Tibial nerve (tissue), 4 donors: ENCODE results near the gene GRID1.

ENCODE experiments used
- CTCF ChIP-seq, 5 experiments: fragments of 200-600 bp in 3 of 5; fragments of 450-650 bp in 2 of 5; sonication (generic) in 3 of 5; IDR thresholded peaks; one replicate each; pipeline ENCODE4 v1.5.1; 2016 to 2019; ENCODE audit warnings: antibody characterized with exemption in 5 of 5, mild to moderate bottlenecking in 3 of 5, moderate library complexity in 2 of 5
- EP300 ChIP-seq, 2 donors: sonication (generic); formaldehyde crosslinking; IDR thresholded peaks; one replicate each; pipeline ENCODE4 v1.6.1; 2017; ENCODE audit warnings: antibody characterized with exemption in 2 of 2, mild to moderate bottlenecking in 1 of 2
- POLR2A ChIP-seq, 2 donors: fragments of 450-650 bp; IDR thresholded peaks; one replicate each; pipeline ENCODE4 v1.6.1; 2017; ENCODE audit warnings: antibody characterized with exemption in 2 of 2, mild to moderate bottlenecking in 2 of 2, moderate library complexity in 2 of 2

- no peak for TF ChIP-seq CTCF (IDR thresholded peaks at IDR 0.05)
- TF ChIP-seq POLR2A (IDR thresholded peaks at IDR 0.05) = no peak
- no peak for TF ChIP-seq EP300 (IDR thresholded peaks at IDR 0.05)
Measured at GRCh38 chr10:86371116-86371515, 4.5 kb upstream of the GRID1 start.
